ENCODE measurements around the gene F11R. TPM values are rescaled to one million over a fixed set of nuclear protein-coding genes. Genes with fewer than 3 reads are reported as not detected.

F11R gene
- total and polyA plus RNA-seq, 10 of the 15 experiments (the other 5 are each of a cell fraction or from before 2014, with no cell fraction given) = 15.3 to 80.9 (median 24.3) TPM

- peak; percentile 90 for TF ChIP-seq PBX3 (IDR thresholded peaks at IDR 0.05; ENCODE audit: insufficient replicate concordance, low read depth, low read length)
- TF ChIP-seq SREBF1 (IDR thresholded peaks at IDR 0.05; ENCODE audit: low read length) = no peak
- TF ChIP-seq, protein P1, sequence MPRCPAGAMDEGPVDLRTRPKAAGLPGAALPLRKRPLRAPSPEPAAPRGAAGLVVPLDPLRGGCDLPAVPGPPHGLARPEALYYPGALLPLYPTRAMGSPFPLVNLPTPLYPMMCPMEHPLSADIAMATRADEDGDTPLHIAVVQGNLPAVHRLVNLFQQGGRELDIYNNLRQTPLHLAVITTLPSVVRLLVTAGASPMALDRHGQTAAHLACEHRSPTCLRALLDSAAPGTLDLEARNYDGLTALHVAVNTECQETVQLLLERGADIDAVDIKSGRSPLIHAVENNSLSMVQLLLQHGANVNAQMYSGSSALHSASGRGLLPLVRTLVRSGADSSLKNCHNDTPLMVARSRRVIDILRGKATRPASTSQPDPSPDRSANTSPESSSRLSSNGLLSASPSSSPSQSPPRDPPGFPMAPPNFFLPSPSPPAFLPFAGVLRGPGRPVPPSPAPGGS (IDR thresholded peaks at IDR 0.05; ENCODE audit: borderline replicate concordance, insufficient read depth, low read depth, low read length, poor library complexity, severe bottlenecking) = no peak
- 0 out of 3 replicates have a peak, but pooled peaks have one; percentile 6 for TF ChIP-seq POU2F2 (IDR thresholded peaks at IDR 0.05; ENCODE audit: borderline replicate concordance, low read depth, low read length)
- TF ChIP-seq, protein P2, sequence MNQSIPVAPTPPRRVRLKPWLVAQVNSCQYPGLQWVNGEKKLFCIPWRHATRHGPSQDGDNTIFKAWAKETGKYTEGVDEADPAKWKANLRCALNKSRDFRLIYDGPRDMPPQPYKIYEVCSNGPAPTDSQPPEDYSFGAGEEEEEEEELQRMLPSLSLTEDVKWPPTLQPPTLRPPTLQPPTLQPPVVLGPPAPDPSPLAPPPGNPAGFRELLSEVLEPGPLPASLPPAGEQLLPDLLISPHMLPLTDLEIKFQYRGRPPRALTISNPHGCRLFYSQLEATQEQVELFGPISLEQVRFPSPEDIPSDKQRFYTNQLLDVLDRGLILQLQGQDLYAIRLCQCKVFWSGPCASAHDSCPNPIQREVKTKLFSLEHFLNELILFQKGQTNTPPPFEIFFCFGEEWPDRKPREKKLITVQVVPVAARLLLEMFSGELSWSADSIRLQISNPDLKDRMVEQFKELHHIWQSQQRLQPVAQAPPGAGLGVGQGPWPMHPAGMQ (IDR thresholded peaks at IDR 0.05; ENCODE audit: borderline replicate concordance) = no peak
- 0 out of 2 replicates have a peak, but pooled peaks have one; percentile 2 for TF ChIP-seq TAF1 (IDR thresholded peaks at IDR 0.05; ENCODE audit: borderline replicate concordance, low read depth, low read length)
- no peak for TF ChIP-seq YY1 (IDR thresholded peaks at IDR 0.05; ENCODE audit: low read depth, low read length)
- TF ChIP-seq JUNB (IDR thresholded peaks at IDR 0.05) = no peak
- TF ChIP-seq NBN (IDR thresholded peaks at IDR 0.05) = 0 out of 2 replicates have a peak, but pooled peaks have one; percentile 18
- TF ChIP-seq MTA2 (IDR thresholded peaks at IDR 0.05; ENCODE audit: low read depth) = no peak
- no peak; the same call in 1 of the 2 replicates for TF ChIP-seq ZBED1 (IDR thresholded peaks at IDR 0.05; ENCODE audit: borderline replicate concordance)
- 0 out of 2 replicates have a peak, but pooled peaks have one; percentile 76 for TF ChIP-seq TCF3 (IDR thresholded peaks at IDR 0.05; ENCODE audit: borderline replicate concordance, insufficient read depth, low read depth, low read length)
- TF ChIP-seq, protein P3, sequence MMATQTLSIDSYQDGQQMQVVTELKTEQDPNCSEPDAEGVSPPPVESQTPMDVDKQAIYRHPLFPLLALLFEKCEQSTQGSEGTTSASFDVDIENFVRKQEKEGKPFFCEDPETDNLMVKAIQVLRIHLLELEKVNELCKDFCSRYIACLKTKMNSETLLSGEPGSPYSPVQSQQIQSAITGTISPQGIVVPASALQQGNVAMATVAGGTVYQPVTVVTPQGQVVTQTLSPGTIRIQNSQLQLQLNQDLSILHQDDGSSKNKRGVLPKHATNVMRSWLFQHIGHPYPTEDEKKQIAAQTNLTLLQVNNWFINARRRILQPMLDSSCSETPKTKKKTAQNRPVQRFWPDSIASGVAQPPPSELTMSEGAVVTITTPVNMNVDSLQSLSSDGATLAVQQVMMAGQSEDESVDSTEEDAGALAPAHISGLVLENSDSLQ (IDR thresholded peaks at IDR 0.05) = peak; percentile 96
- TF ChIP-seq HDGF (IDR thresholded peaks at IDR 0.05) = peak; percentile 43; the same call in 1 of the 2 replicates
- peak; percentile 46; the same call in 1 of the 2 replicates for TF ChIP-seq PML (IDR thresholded peaks at IDR 0.05; ENCODE audit: low read length)
- no peak for TF ChIP-seq CBFB (IDR thresholded peaks at IDR 0.05; ENCODE audit: low read depth)
- no peak; the same call in 1 of the 2 replicates for TF ChIP-seq ZNF217 (IDR thresholded peaks at IDR 0.05)
- no peak for TF ChIP-seq ASH2L (IDR thresholded peaks at IDR 0.05; ENCODE audit: borderline replicate concordance, low read depth)
- TF ChIP-seq KDM1A (IDR thresholded peaks at IDR 0.05; ENCODE audit: borderline replicate concordance) = no peak
- no peak for TF ChIP-seq YBX1 (IDR thresholded peaks at IDR 0.05)
- no peak for TF ChIP-seq HDAC2 (IDR thresholded peaks at IDR 0.05)
- 0 out of 2 replicates have a peak, but pooled peaks have one; percentile 11 for TF ChIP-seq RUNX3 (IDR thresholded peaks at IDR 0.05; ENCODE audit: low read length)
- TF ChIP-seq SP1 (IDR thresholded peaks at IDR 0.05; ENCODE audit: low read depth, low read length) = peak; percentile 90
- no peak for TF ChIP-seq ZNF24 (IDR thresholded peaks at IDR 0.05)
- no peak for TF ChIP-seq RAD21 (IDR thresholded peaks at IDR 0.05; ENCODE audit: insufficient read depth, low read depth, low read length)
- TF ChIP-seq KLF5 (IDR thresholded peaks at IDR 0.05; ENCODE audit: partially characterized antibody) = no peak
- no peak for TF ChIP-seq SMARCA5 (IDR thresholded peaks at IDR 0.05)
- TF ChIP-seq KAT2A (conservative IDR thresholded peaks at IDR 0.05; ENCODE audit: control insufficient read depth, low read depth, low read length) = no peak
- TF ChIP-seq SIX5 (IDR thresholded peaks at IDR 0.05; ENCODE audit: low read depth, low read length, severe bottlenecking) = no peak
These were observed 415 bp upstream of the F11R start (continued) for GRCh38 chr1:161021165-161021969.

Data from GM12878 (cell line).